GM12891 (cell line): Measurements from ENCODE around the gene HBZ.

Experiments
- POLR2A ChIP-seq: IDR thresholded peaks from 2 replicates; pipeline ENCODE4 v1.6.1; 2011; ENCODE audit warnings: low read depth, low read length, control low read depth
- POLR2AphosphoS5 ChIP-seq: IDR thresholded peaks from 2 replicates; pipeline ENCODE4 v1.6.1; 2011; ENCODE audit warnings: low read depth, low read length, control low read depth
- TAF1 ChIP-seq: IDR thresholded peaks from 2 replicates; pipeline ENCODE4 v1.6.1; 2011; ENCODE audit warnings: low read depth, low read length, control low read depth

DNA sequence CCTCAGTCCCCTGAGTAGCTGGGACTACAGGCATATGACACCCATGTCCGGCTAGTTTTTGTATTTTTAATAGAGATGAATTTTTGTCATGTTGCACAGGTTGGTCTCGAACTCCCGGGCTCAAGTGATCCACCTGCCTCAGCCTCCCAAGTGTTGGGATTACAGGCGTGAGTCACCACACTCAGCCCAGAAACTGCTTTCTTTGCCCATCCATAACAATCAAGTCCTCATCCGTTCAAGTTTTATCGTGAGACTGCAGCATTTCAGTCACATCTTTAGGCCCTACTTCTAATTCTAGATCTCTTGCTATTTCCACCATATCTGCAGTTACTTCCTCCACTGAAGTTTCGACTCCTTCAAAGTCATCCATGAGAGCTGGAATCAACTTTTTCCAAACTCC lies 20.3 kb upstream of the HBZ start:
- TF ChIP-seq POLR2AphosphoS5 = no peak
- no peak for TF ChIP-seq TAF1
- no peak for TF ChIP-seq POLR2A
